Motor neuron (in vitro differentiated cells): ENCODE results near the gene SEMA5B. TPM values are rescaled to one million over a fixed set of nuclear protein-coding genes. Genes with fewer than 3 reads are reported as not detected.

Experiments used
- ATAC-seq, 8 experiments: fragments of 200-7000 bp; cut with Tn5 transposase; replicated peaks in 6 of 8; 2 replicates each; pipeline ENCODE4 v1.8.0; 2021; ENCODE audit warnings: mild to moderate bottlenecking in 8 of 8, moderate library complexity in 8 of 8
- H3K27ac ChIP-seq, 2 donors: fragments of 250-450 bp; sonication (Bioruptor Pico); 2 replicates each; pipeline ENCODE4 v1.9.0; 2021; ENCODE audit warnings: antibody characterized with exemption in 2 of 2, mild to moderate bottlenecking in 2 of 2, moderate library complexity in 1 of 2
- H3K4me1 ChIP-seq, 2 donors: fragments of 250-450 bp; sonication (Bioruptor Pico); replicated peaks in 1 of 2; 2 replicates each; pipeline ENCODE4 v1.6.1; 2021; ENCODE audit warnings: antibody characterized with exemption in 2 of 2, mild to moderate bottlenecking in 2 of 2, moderate library complexity in 1 of 2
- H3K4me3 ChIP-seq, 5 donors: fragments of 250-450 bp; sonication (Bioruptor Pico); 2 replicates each; pipeline ENCODE4 v1.9.0; 2021; ENCODE audit warnings: antibody characterized with exemption in 5 of 5, mild to moderate bottlenecking in 5 of 5, moderate library complexity in 4 of 5
- WGBS, 10 experiments: fragments of 450-650 bp; shearing (Covaris generic); methylation state at CpG; one replicate each; pipeline ENCODE4 v1.0.0; 2022; 5-methylcytosine and 5-hydroxymethylcytosine counted together
- in situ Hi-C, 9 experiments: fragments of 400-800 bp; cut with MboI; loops; one replicate each; pipeline ENCODE4 v1.15.0; 2021; ENCODE audit warnings: low sequenced_read_pairs in 9 of 9, low pct_unique_long_range_greater_than_20kb in 2 of 9; ENCODE audit not compliant: unreplicated experiment in 9 of 9
- total RNA-seq, 8 experiments: library from RNA; unstranded; fragments of 300-600 nt; gene quantifications; 2 replicates each; pipeline versions ENCODE4 v1.2.3 to v1.2.4, GENCODE V29; 2022

The SEMA5B gene
- total RNA-seq, 8 experiments from 2014 or later, result 0.38 to 34.5 (median 21.4) TPM

GRCh38 chr3:123034120-123034519 lies 6.6 kb upstream of the SEMA5B start:
- no peak for ATAC-seq
- 17 to 100% (median 58%) methylated on average over 1 to 5 of the region's 5 CpGs; no CpG with 5 or more reads in 5 of the 10 experiments for WGBS, 10 experiments
- no peak overlapping the region for H3K27ac ChIP-seq
- peaks cover 19 to 23% of the 10 kb centered on the region in 2 donors for H3K4me1 ChIP-seq
- in situ Hi-C loops, result loop anchor here in 1 of 9 experiments (25.0 kb wide), 1 partner anchor 97 kb away; no protein-coding TSS in a partner anchor
- no peak overlapping the region for H3K4me3 ChIP-seq

- in situ Hi-C loops, result loop anchor here in 1 of 9 experiments (25.0 kb wide), 1 partner anchor 95 kb away; no protein-coding TSS in a partner anchor
- H3K27ac ChIP-seq, result no peak overlapping the region
- no peak overlapping the region for H3K4me3 ChIP-seq
- 60 to 100% (median 83%) methylated on average over 1 to 3 of the region's 3 CpGs; no CpG with 5 or more reads in 2 of the 10 experiments for WGBS, 10 experiments
- no peak for ATAC-seq
- H3K4me1 ChIP-seq, result peaks cover 24 to 31% of the 10 kb centered on the region in 2 donors
Observed at GRCh38 chr3:123032057-123032456, 4.5 kb upstream of the SEMA5B start.

GRCh38 chr3:123031051-123031450 lies 3.5 kb upstream of the SEMA5B start:
- H3K4me1 ChIP-seq, result peaks cover 16 to 24% of the 10 kb centered on the region in 2 donors
- H3K27ac ChIP-seq, result no peak overlapping the region
- no peak overlapping the region for H3K4me3 ChIP-seq
- WGBS, 10 experiments, result 57 to 100% (median 82%) methylated on average over 1 to 4 of the region's 4 CpGs; no CpG with 5 or more reads in 1 of the 10 experiments
- in situ Hi-C loops, result loop anchor here in 1 of 9 experiments (25.0 kb wide), 1 partner anchor 94 kb away; no protein-coding TSS in a partner anchor
- no peak for ATAC-seq

GRCh38 chr3:123028233-123028828 lies 768 bp upstream of the SEMA5B start:
- Histone ChIP-seq H3K27ac (peak overlapping the region; percentile 48 to 76), H3K4me1 (peaks cover 19 to 32% of the 10 kb centered on the region in 2 donors), H3K4me3 (peak overlapping the region; percentile 51 to 74 (median 57))
- peak; percentile 4 to 52 (median 12) for ATAC-seq
- in situ Hi-C loops, result loop anchor here in 3 of 9 experiments (10.0 to 25.0 kb wide), 2 partner anchors 84 to 91 kb away; no protein-coding TSS in a partner anchor
- WGBS, 10 experiments, result 0 to 13% (median 5%) methylated on average over 1 to 20 of the region's 21 CpGs

- peak overlapping the region; percentile 51 to 74 (median 57) for H3K4me3 ChIP-seq
- ATAC-seq, result peak; percentile 29 to 48 (median 41)
- in situ Hi-C loops, result loop anchor here in 3 of 9 experiments (10.0 to 25.0 kb wide), 2 partner anchors 82 to 89 kb away; no protein-coding TSS in a partner anchor
- peaks cover 29 to 42% of the 10 kb centered on the region in 2 donors for H3K4me1 ChIP-seq
- WGBS, 10 experiments, result 0% methylated on average over 1 to 4 of the region's 62 CpGs; no CpG with 5 or more reads in 7 of the 10 experiments
- H3K27ac ChIP-seq, result peak overlapping the region; percentile 28 to 47
Observed at GRCh38 chr3:123026565-123027291, 835 bp downstream of the SEMA5B start.

GRCh38 chr3:123025642-123026521 lies 1.7 kb downstream of the SEMA5B start:
- 0 to 67% (median 13%) methylated on average over 1 to 6 of the region's 33 CpGs; no CpG with 5 or more reads in 3 of the 10 experiments for WGBS, 10 experiments
- in situ Hi-C loops, result loop anchor here in 3 of 9 experiments (10.0 to 25.0 kb wide), 2 partner anchors 81 to 89 kb away; no protein-coding TSS in a partner anchor
- ATAC-seq, result peak in 5 of 8 experiments; percentile 40 to 47 (median 43)
- H3K4me3 ChIP-seq, result peak overlapping the region; percentile 51 to 74 (median 57)
- peaks cover 26 to 41% of the 10 kb centered on the region in 2 donors for H3K4me1 ChIP-seq
- H3K27ac ChIP-seq, result no peak overlapping the region

- Histone ChIP-seq H3K4me3 (no peak overlapping the region), H3K27ac (no peak overlapping the region), H3K4me1 (peaks cover 24 to 31% of the 10 kb centered on the region in 2 donors)
- in situ Hi-C loops, result loop anchor here in 2 of 9 experiments (10.0 kb wide), 1 partner anchor 79 kb away; no protein-coding TSS in a partner anchor
- WGBS, 10 experiments, result 20 to 100% (median 100%) methylated on average over 1 of the region's 1 CpG; no CpG with 5 or more reads in 4 of the 10 experiments
- ATAC-seq, result no peak
Observed at GRCh38 chr3:123024056-123024455, 3.5 kb downstream of the SEMA5B start.

- WGBS, 10 experiments, result 43 to 100% (median 62%) methylated on average over 1 to 6 of the region's 7 CpGs
- peaks cover 19 to 24% of the 10 kb centered on the region in 2 donors for H3K4me1 ChIP-seq
- H3K27ac ChIP-seq, result no peak overlapping the region
- no peak for ATAC-seq
- in situ Hi-C loops, result loop anchor here in 2 of 9 experiments (10.0 kb wide), 1 partner anchor 77 kb away; no protein-coding TSS in a partner anchor
- H3K4me3 ChIP-seq, result no peak overlapping the region
Observed at GRCh38 chr3:123021996-123022510, 5.5 kb downstream of the SEMA5B start.

- Histone ChIP-seq H3K4me3 (no peak overlapping the region), H3K27ac (no peak overlapping the region), H3K4me1 (peaks cover 19 to 24% of the 10 kb centered on the region in 2 donors)
- ATAC-seq, result no peak
- in situ Hi-C loops, result loop anchor here in 2 of 9 experiments (10.0 kb wide), 1 partner anchor 77 kb away; no protein-coding TSS in a partner anchor
- WGBS, 10 experiments, result 43 to 89% (median 80%) methylated on average over 1 to 6 of the region's 7 CpGs; no CpG with 5 or more reads in 5 of the 10 experiments
Observed at GRCh38 chr3:123021388-123021787, 6.2 kb downstream of the SEMA5B start.

GRCh38 chr3:123020709-123021108 lies 6.9 kb downstream of the SEMA5B start:
- no peak for ATAC-seq
- Histone ChIP-seq H3K27ac (no peak overlapping the region), H3K4me3 (no peak overlapping the region), H3K4me1 (peaks cover 15 to 20% of the 10 kb centered on the region in 2 donors)
- in situ Hi-C loops, result loop anchor here in 2 of 9 experiments (10.0 kb wide), 1 partner anchor 76 kb away; no protein-coding TSS in a partner anchor
- 63 to 100% (median 95%) methylated on average over 1 to 3 of the region's 3 CpGs; no CpG with 5 or more reads in 4 of the 10 experiments for WGBS, 10 experiments

- Histone ChIP-seq H3K4me1 (peaks cover 15 to 16% of the 10 kb centered on the region in 2 donors), H3K27ac (no peak overlapping the region), H3K4me3 (no peak overlapping the region)
- 75 to 100% (median 97%) methylated on average over 1 to 5 of the region's 5 CpGs; no CpG with 5 or more reads in 2 of the 10 experiments for WGBS, 10 experiments
- no peak for ATAC-seq
- in situ Hi-C loops, result no loop called here
Observed at GRCh38 chr3:123019591-123019990, 8.0 kb downstream of the SEMA5B start.

- in situ Hi-C loops, result no loop called here
- ATAC-seq, result no peak
- Histone ChIP-seq H3K4me3 (no peak overlapping the region), H3K27ac (no peak overlapping the region), H3K4me1 (peaks cover 15 to 16% of the 10 kb centered on the region in 2 donors)
- WGBS, 10 experiments, result 70 to 100% (median 89%) methylated on average over 1 to 3 of the region's 3 CpGs; no CpG with 5 or more reads in 3 of the 10 experiments
Observed at GRCh38 chr3:123019161-123019560, 8.4 kb downstream of the SEMA5B start.
